K562 (cell line): ENCODE measurements around the gene ATP8B2. TPM values are rescaled to one million over a fixed set of nuclear protein-coding genes. Genes with fewer than 3 reads are reported as not detected.
A peak's percentile ranks its signal among the peaks of the same experiment; 100 is the strongest.

Source experiments
- BMI1 ChIP-seq: fragments of 150-350 bp; IDR thresholded peaks from 2 replicates; pipeline ENCODE4 v1.6.1; 2014; ENCODE audit warnings: low read length
- CBX1 ChIP-seq: sonication (generic); IDR thresholded peaks from 2 replicates; pipeline ENCODE4 v1.6.1; 2016; ENCODE audit warnings: antibody characterized with exemption, low read depth, mild to moderate bottlenecking
- FIP1L1 ChIP-seq: fragments of 200-400 bp; formaldehyde crosslinking; IDR thresholded peaks from 2 replicates; pipeline ENCODE4 v1.6.1; 2018; ENCODE audit warnings: mild to moderate bottlenecking, low read depth, low read length; ENCODE audit not compliant: poor library complexity, severe bottlenecking
- KDM1A ChIP-seq, 2 experiments: fragments of 450-650 bp; IDR thresholded peaks; 2 replicates each; pipeline ENCODE4 v1.6.1; 2016; ENCODE audit warnings: mild to moderate bottlenecking in 2 of 2
- LCOR ChIP-seq: sonication (generic); formaldehyde crosslinking; IDR thresholded peaks from 2 replicates; pipeline ENCODE4 v1.8.0; 2022; ENCODE audit warnings: mild to moderate bottlenecking, missing genetic modification reagents
- MYC ChIP-seq, 2 experiments: fragments of 250-450 bp in 1 of 2; sonication (Bioruptor Pico) in 1 of 2; IDR thresholded peaks; 2 replicates each; pipeline versions ENCODE4 v1.5.1 to v1.6.1; 2012 to 2021; ENCODE audit warnings: low read depth in 2 of 2, borderline replicate concordance in 1 of 2, improper control_type of control experiment in 1 of 2, low read length in 1 of 2, mild to moderate bottlenecking in 1 of 2, moderate library complexity in 1 of 2
- NCOA2 ChIP-seq, 2 experiments: fragments of 450-650 bp; IDR thresholded peaks; 2 replicates each; pipeline ENCODE4 v1.6.1; 2018; ENCODE audit warnings: mild to moderate bottlenecking in 2 of 2, moderate library complexity in 1 of 2; ENCODE audit not compliant: partially characterized antibody in 2 of 2
- PTTG1 ChIP-seq: fragments of 450-650 bp; IDR thresholded peaks from 2 replicates; pipeline ENCODE4 v1.6.1; 2016; ENCODE audit warnings: low read depth, mild to moderate bottlenecking, missing genetic modification characterization, missing compliant biosample characterization
- ZFP1 ChIP-seq: fragments of 450-650 bp; formaldehyde crosslinking; IDR thresholded peaks from 2 replicates; pipeline ENCODE4 v1.4.0; 2020; ENCODE audit warnings: mild to moderate bottlenecking, mixed read lengths
- ZKSCAN3 ChIP-seq: fragments of 250-450 bp; sonication (Bioruptor Pico); IDR thresholded peaks from 2 replicates; pipeline ENCODE4 v1.4.0; 2020
- ZNF124 ChIP-seq: sonication (generic); formaldehyde crosslinking; IDR thresholded peaks from 2 replicates; pipeline ENCODE4 v1.8.1; 2022; ENCODE audit warnings: missing genetic modification reagents
- ZNF282 ChIP-seq: sonication (generic); formaldehyde crosslinking; IDR thresholded peaks from 2 replicates; pipeline ENCODE4 v1.8.1; 2023; ENCODE audit warnings: missing genetic modification reagents
- ZNF507 ChIP-seq: conservative IDR thresholded peaks from 2 replicates; pipeline ENCODE4 v1.6.1; 2017; ENCODE audit warnings: missing genetic modification characterization, missing compliant biosample characterization
- ZZZ3 ChIP-seq: fragments of 450-650 bp; IDR thresholded peaks from 2 replicates; pipeline ENCODE4 v1.6.1; 2016; ENCODE audit warnings: antibody characterized with exemption, mild to moderate bottlenecking, moderate library complexity
- polyA plus RNA-seq, 8 experiments: library from polyadenylated mRNA; depleted of rRNA in 4 of 8; stranded (reverse) in 5 of 8; unstranded in 3 of 8; fragments of >200 nt; fragmentation: Nextera tagmentation in 2 of 8; fragmentation: Illumina TruSeq in 1 of 8; extraction: Ambion mirVana in 2 of 8; extraction: Trizol in 1 of 8; gene quantifications; 2 replicates each; pipeline versions ENCODE4 v1.2.1 to v1.2.3, GENCODE V29; 2011 to 2014; ENCODE audit warnings: inconsistent platforms in 1 of 8, missing spikeins in 1 of 8
- total RNA-seq, 7 experiments: library from RNA; depleted of rRNA in 6 of 7; stranded (reverse); fragments of >200 nt in 6 of 7; fragmentation: Illumina TruSeq in 2 of 7; extraction: Trizol in 2 of 7; gene quantifications; 2 replicates each; pipeline versions ENCODE4 v1.2.1 to v1.2.3, GENCODE V29; 2011 to 2021; ENCODE audit warnings: low replicate concordance in 1 of 7
- TF ChIP-seq, protein P1 (sequence below): sonication (generic); formaldehyde crosslinking; IDR thresholded peaks from 2 replicates; pipeline ENCODE4 v1.8.1; 2023; ENCODE audit warnings: missing genetic modification reagents, mild to moderate bottlenecking, borderline replicate concordance
- TF ChIP-seq, protein P2 (sequence below): fragments of 450-650 bp; formaldehyde crosslinking; IDR thresholded peaks from 2 replicates; pipeline ENCODE4 v1.4.0; 2020; ENCODE audit warnings: mild to moderate bottlenecking, moderate library complexity
- TF ChIP-seq, protein P3 (sequence below): fragments of 200-800 bp; sonication (Bioruptor generic); IDR thresholded peaks from 2 replicates; pipeline ENCODE4 v1.6.1; 2017; ENCODE audit warnings: missing genetic modification characterization, missing compliant biosample characterization
- TF ChIP-seq, protein P4 (sequence below): fragments of 450-650 bp; formaldehyde crosslinking; IDR thresholded peaks from 2 replicates; pipeline ENCODE4 v1.4.0; 2022; ENCODE audit warnings: mild to moderate bottlenecking, moderate library complexity
- TF ChIP-seq, protein P5 (sequence below): fragments of 450-650 bp; IDR thresholded peaks from 2 replicates; pipeline ENCODE4 v1.6.1; 2014; ENCODE audit warnings: low read depth, mild to moderate bottlenecking, moderate library complexity, borderline replicate concordance

Gene ATP8B2
- total and polyA plus RNA-seq, 9 of the 15 experiments (the other 6 are each of a cell fraction or from before 2014, with no cell fraction given) = 0.27 to 33.2 (median 18.4) TPM

DNA sequence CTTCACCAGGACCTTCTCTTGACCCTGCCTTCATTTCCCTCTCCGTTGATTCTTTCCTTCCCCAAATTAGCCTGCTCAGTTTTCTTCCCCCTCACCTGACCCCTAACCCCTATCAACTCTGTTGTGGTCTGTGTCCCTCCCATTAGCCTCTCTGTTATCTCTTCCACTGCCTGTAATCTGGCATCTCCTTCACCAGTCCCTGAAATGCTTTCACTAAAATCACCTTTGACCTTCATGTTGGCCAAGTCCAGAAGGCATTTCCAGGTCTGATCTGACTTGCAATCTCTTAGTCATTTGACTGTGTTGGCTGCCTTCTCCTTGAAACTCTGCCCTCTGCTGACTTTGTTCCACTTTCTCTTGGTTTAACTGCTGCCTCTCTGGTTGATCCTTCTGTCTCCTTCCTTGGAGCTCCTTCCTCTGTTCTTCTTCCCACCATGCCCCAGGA is 28.2 kb downstream of the ATP8B2 start (continued):
- TF ChIP-seq, protein P1, sequence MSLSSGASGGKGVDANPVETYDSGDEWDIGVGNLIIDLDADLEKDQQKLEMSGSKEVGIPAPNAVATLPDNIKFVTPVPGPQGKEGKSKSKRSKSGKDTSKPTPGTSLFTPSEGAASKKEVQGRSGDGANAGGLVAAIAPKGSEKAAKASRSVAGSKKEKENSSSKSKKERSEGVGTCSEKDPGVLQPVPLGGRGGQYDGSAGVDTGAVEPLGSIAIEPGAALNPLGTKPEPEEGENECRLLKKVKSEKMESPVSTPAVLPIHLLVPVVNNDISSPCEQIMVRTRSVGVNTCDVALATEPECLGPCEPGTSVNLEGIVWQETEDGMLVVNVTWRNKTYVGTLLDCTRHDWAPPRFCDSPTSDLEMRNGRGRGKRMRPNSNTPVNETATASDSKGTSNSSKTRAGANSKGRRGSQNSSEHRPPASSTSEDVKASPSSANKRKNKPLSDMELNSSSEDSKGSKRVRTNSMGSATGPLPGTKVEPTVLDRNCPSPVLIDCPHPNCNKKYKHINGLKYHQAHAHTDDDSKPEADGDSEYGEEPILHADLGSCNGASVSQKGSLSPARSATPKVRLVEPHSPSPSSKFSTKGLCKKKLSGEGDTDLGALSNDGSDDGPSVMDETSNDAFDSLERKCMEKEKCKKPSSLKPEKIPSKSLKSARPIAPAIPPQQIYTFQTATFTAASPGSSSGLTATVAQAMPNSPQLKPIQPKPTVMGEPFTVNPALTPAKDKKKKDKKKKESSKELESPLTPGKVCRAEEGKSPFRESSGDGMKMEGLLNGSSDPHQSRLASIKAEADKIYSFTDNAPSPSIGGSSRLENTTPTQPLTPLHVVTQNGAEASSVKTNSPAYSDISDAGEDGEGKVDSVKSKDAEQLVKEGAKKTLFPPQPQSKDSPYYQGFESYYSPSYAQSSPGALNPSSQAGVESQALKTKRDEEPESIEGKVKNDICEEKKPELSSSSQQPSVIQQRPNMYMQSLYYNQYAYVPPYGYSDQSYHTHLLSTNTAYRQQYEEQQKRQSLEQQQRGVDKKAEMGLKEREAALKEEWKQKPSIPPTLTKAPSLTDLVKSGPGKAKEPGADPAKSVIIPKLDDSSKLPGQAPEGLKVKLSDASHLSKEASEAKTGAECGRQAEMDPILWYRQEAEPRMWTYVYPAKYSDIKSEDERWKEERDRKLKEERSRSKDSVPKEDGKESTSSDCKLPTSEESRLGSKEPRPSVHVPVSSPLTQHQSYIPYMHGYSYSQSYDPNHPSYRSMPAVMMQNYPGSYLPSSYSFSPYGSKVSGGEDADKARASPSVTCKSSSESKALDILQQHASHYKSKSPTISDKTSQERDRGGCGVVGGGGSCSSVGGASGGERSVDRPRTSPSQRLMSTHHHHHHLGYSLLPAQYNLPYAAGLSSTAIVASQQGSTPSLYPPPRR (CRISPR knock-in tag) = no peak
- TF ChIP-seq LCOR (no peak), ZNF282 (CRISPR knock-in tag) (no peak), CBX1 (no peak), ZKSCAN3 (CRISPR knock-in tag) (no peak), PTTG1 (tag) (no peak), ZZZ3 (no peak), ZFP1 (CRISPR knock-in tag) (no peak), FIP1L1 (no peak), MYC (IDR thresholded peaks at IDR 0.05; ENCODE audit: low read depth, low read length) (0 out of 2 replicates have a peak, but pooled peaks have one; percentile 16), MYC (CRISPR knock-in tag; IDR thresholded peaks at IDR 0.05; ENCODE audit: borderline replicate concordance, low read depth) (no peak), ZNF507 (tag) (no peak), KDM1A (IDR thresholded peaks at IDR 0.05) (peak; percentile 98), NCOA2 (IDR thresholded peaks at IDR 0.05; ENCODE audit: partially characterized antibody in 2 of 2) (peak in 1 of 2 experiments; percentile 67), BMI1 (no peak), ZNF124 (no peak)
- TF ChIP-seq, protein P2, sequence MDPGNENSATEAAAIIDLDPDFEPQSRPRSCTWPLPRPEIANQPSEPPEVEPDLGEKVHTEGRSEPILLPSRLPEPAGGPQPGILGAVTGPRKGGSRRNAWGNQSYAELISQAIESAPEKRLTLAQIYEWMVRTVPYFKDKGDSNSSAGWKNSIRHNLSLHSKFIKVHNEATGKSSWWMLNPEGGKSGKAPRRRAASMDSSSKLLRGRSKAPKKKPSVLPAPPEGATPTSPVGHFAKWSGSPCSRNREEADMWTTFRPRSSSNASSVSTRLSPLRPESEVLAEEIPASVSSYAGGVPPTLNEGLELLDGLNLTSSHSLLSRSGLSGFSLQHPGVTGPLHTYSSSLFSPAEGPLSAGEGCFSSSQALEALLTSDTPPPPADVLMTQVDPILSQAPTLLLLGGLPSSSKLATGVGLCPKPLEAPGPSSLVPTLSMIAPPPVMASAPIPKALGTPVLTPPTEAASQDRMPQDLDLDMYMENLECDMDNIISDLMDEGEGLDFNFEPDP (CRISPR knock-in tag) = no peak
- TF ChIP-seq, protein P3, sequence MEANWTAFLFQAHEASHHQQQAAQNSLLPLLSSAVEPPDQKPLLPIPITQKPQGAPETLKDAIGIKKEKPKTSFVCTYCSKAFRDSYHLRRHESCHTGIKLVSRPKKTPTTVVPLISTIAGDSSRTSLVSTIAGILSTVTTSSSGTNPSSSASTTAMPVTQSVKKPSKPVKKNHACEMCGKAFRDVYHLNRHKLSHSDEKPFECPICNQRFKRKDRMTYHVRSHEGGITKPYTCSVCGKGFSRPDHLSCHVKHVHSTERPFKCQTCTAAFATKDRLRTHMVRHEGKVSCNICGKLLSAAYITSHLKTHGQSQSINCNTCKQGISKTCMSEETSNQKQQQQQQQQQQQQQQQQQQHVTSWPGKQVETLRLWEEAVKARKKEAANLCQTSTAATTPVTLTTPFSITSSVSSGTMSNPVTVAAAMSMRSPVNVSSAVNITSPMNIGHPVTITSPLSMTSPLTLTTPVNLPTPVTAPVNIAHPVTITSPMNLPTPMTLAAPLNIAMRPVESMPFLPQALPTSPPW (CRISPR knock-in tag) = 0 out of 2 replicates have a peak, but pooled peaks have one; percentile 39
- TF ChIP-seq, protein P4, sequence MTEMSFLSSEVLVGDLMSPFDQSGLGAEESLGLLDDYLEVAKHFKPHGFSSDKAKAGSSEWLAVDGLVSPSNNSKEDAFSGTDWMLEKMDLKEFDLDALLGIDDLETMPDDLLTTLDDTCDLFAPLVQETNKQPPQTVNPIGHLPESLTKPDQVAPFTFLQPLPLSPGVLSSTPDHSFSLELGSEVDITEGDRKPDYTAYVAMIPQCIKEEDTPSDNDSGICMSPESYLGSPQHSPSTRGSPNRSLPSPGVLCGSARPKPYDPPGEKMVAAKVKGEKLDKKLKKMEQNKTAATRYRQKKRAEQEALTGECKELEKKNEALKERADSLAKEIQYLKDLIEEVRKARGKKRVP (CRISPR knock-in tag) = no peak
- TF ChIP-seq, protein P5, sequence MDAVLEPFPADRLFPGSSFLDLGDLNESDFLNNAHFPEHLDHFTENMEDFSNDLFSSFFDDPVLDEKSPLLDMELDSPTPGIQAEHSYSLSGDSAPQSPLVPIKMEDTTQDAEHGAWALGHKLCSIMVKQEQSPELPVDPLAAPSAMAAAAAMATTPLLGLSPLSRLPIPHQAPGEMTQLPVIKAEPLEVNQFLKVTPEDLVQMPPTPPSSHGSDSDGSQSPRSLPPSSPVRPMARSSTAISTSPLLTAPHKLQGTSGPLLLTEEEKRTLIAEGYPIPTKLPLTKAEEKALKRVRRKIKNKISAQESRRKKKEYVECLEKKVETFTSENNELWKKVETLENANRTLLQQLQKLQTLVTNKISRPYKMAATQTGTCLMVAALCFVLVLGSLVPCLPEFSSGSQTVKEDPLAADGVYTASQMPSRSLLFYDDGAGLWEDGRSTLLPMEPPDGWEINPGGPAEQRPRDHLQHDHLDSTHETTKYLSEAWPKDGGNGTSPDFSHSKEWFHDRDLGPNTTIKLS = no peak
